NAMALWA (cell line): Measurements from ENCODE around the gene SFMBT2.

Experiments
- DNase-seq: peaks from one replicate; pipeline ENCODE4 v3.0.0-alpha.2; 2015; ENCODE audit warnings: low spot score

The SFMBT2 gene

GRCh38 chr10:7263616-7264015, 147.2 kb downstream of the SFMBT2 start:
- no peak for DNase-seq

- no peak for DNase-seq
These were observed 149.5 kb downstream of the SFMBT2 start for GRCh38 chr10:7261351-7261750.

- DNase-seq: no peak
These were observed 149.9 kb downstream of the SFMBT2 start for GRCh38 chr10:7260912-7261311.

- DNase-seq: peak; percentile 87
These were observed 150.4 kb downstream of the SFMBT2 start for GRCh38 chr10:7260412-7260900.

- peak; percentile 41 for DNase-seq
These were observed 151.8 kb downstream of the SFMBT2 start for GRCh38 chr10:7258948-7259523.

- DNase-seq: no peak
These were observed 155.3 kb downstream of the SFMBT2 start for GRCh38 chr10:7255517-7255916.

- no peak for DNase-seq
These were observed 159.0 kb downstream of the SFMBT2 start for GRCh38 chr10:7251696-7252465.

- no peak for DNase-seq
These were observed 160.6 kb downstream of the SFMBT2 start for GRCh38 chr10:7250236-7250635.

GRCh38 chr10:7248585-7249164, 162.2 kb downstream of the SFMBT2 start:
- no peak for DNase-seq

GRCh38 chr10:7248148-7248547, 162.7 kb downstream of the SFMBT2 start:
- DNase-seq: no peak

- DNase-seq: no peak
These were observed 165.3 kb downstream of the SFMBT2 start for GRCh38 chr10:7245505-7245904.

GRCh38 chr10:7243873-7244272, 167.0 kb downstream of the SFMBT2 start:
- peak; percentile 13 for DNase-seq

- no peak for DNase-seq
These were observed 167.7 kb downstream of the SFMBT2 start for GRCh38 chr10:7243139-7243538.

- no peak for DNase-seq
These were observed 171.4 kb downstream of the SFMBT2 start for GRCh38 chr10:7239312-7239985.

GRCh38 chr10:7235376-7235775, 175.5 kb downstream of the SFMBT2 start:
- no peak for DNase-seq

- DNase-seq: no peak
These were observed 176.7 kb downstream of the SFMBT2 start for GRCh38 chr10:7234109-7234508.

GRCh38 chr10:7233259-7233991, 177.4 kb downstream of the SFMBT2 start:
- no peak for DNase-seq

GRCh38 chr10:7231509-7232414, 179.1 kb downstream of the SFMBT2 start:
- DNase-seq: no peak

- DNase-seq: no peak
These were observed 179.9 kb downstream of the SFMBT2 start for GRCh38 chr10:7230951-7231350.

GRCh38 chr10:7230036-7230435, 180.8 kb downstream of the SFMBT2 start:
- no peak for DNase-seq

- no peak for DNase-seq
These were observed 185.7 kb downstream of the SFMBT2 start for GRCh38 chr10:7225133-7225532.
